Stomach (tissue), 19 donors: ENCODE measurements around the gene CPSF7. TPM values are rescaled to one million over a fixed set of nuclear protein-coding genes. Genes with fewer than 3 reads are reported as not detected.

ENCODE experiments used
- DNase-seq, 2 donors: peaks; one replicate each; pipeline versions ENCODE4 v3.0.0 to v3.0.0-alpha.2; 2013 to 2019
- H3K27ac ChIP-seq, 5 donors: fragments of 200-600 bp in 4 of 5; sonication (generic) in 4 of 5; one replicate each; pipeline ENCODE4 v1.5.1; 2013 to 2019; ENCODE audit warnings: mild to moderate bottlenecking in 1 of 5, moderate library complexity in 1 of 5
- H3K27me3 ChIP-seq, 3 donors: fragments of 200-600 bp; sonication (generic); one replicate each; pipeline ENCODE4 v1.5.1; 2017 to 2019; ENCODE audit warnings: mixed run types in 1 of 3
- H3K36me3 ChIP-seq, 4 donors: fragments of 200-600 bp; sonication (generic); 1 replicate in 3 of 4; 2 replicates in 1 of 4; pipeline ENCODE4 v1.5.1; 2016 to 2019
- H3K4me1 ChIP-seq, 4 donors: fragments of 200-600 bp; sonication (generic); one replicate each; pipeline ENCODE4 v1.5.1; 2016 to 2019
- H3K4me3 ChIP-seq, 4 donors: fragments of 200-600 bp; sonication (generic) in 3 of 4; one replicate each; pipeline ENCODE4 v1.5.1; 2016 to 2019; ENCODE audit warnings: mild to moderate bottlenecking in 1 of 4
- H3K9me3 ChIP-seq, 4 donors: fragments of 200-600 bp; sonication (generic); one replicate each; pipeline ENCODE4 v1.5.1; 2016 to 2019
- EP300 ChIP-seq: sonication (generic); formaldehyde crosslinking; IDR thresholded peaks from one replicate; pipeline ENCODE4 v1.6.1; 2017; ENCODE audit warnings: antibody characterized with exemption
- POLR2AphosphoS5 ChIP-seq, 3 donors: sonication (generic); formaldehyde crosslinking; IDR thresholded peaks; one replicate each; pipeline ENCODE4 v1.6.1; 2016; ENCODE audit warnings: antibody characterized with exemption in 3 of 3
- WGBS, 5 donors: extraction: QIAGEN DNeasy Blood & Tissue Kit in 3 of 5; methylation state at CpG; one replicate each; pipeline versions ENCODE4 v1.1.5 to v1.1.7; 2013 to 2018; 5-methylcytosine and 5-hydroxymethylcytosine counted together
- intact Hi-C: fragments of 100-400 bp; cut with DNase I; formaldehyde crosslinking; loops from one replicate; pipeline ENCODE4 v1.15.1; 2023; ENCODE audit warnings: low total_unique reads
- long read RNA-seq, 10 donors: transcript quantifications; one replicate each; lab custom pipeline, GENCODE V29; 2026
- polyA plus RNA-seq, 3 donors: library from polyadenylated mRNA; stranded (reverse); fragments of 200-250 nt; gene quantifications; one replicate each; pipeline ENCODE4 v1.2.3, GENCODE V29; 2013
- total RNA-seq, 5 donors: library from RNA; depleted of rRNA; stranded (reverse); fragments of >200 nt; gene quantifications; one replicate each; pipeline versions ENCODE4 v1.1.0 to v1.2.3, GENCODE V29; 2014 to 2016
- TF ChIP-seq, protein P1 (sequence below), 7 experiments: fragments of 450-650 bp in 4 of 7; fragments of 200-600 bp in 3 of 7; sonication (generic) in 3 of 7; IDR thresholded peaks; one replicate each; pipeline ENCODE4 v1.5.1; 2016 to 2019; ENCODE audit warnings: antibody characterized with exemption in 7 of 7, control low read depth in 2 of 7, mild to moderate bottlenecking in 1 of 7
- donor health status: healthy with polysubstance abuse.
- donor health status: Bipolar disorder and iron deficiency.
- donor health status: healthy.

Gene CPSF7, protein sequence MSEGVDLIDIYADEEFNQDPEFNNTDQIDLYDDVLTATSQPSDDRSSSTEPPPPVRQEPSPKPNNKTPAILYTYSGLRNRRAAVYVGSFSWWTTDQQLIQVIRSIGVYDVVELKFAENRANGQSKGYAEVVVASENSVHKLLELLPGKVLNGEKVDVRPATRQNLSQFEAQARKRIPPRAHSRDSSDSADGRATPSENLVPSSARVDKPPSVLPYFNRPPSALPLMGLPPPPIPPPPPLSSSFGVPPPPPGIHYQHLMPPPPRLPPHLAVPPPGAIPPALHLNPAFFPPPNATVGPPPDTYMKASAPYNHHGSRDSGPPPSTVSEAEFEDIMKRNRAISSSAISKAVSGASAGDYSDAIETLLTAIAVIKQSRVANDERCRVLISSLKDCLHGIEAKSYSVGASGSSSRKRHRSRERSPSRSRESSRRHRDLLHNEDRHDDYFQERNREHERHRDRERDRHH
- total RNA-seq (100 to 1,000 TPM in 1 of 5 donors, 10 to 100 TPM in 4; 22.3 to 249 (median 46.1) TPM), polyA plus RNA-seq (10 to 100 TPM; 21.7 to 33.0 (median 22.3) TPM)
- long read RNA-seq, donor 1, partial matches to known transcripts, result 0 of 1 reads
- long read RNA-seq, donor 1, other reads (novel, unspliced or antisense), result 0 of 1 reads
- long read RNA-seq, donor 2, partial matches to known transcripts, result 30 of 37 reads
- long read RNA-seq, donor 2, other reads (novel, unspliced or antisense), result 0 of 37 reads
- long read RNA-seq, donor 3, partial matches to known transcripts, result 5 of 11 reads
- long read RNA-seq, donor 3, other reads (novel, unspliced or antisense), result 0 of 11 reads
- long read RNA-seq, donor 4, partial matches to known transcripts, result 0 of 1 reads
- long read RNA-seq, donor 4, other reads (novel, unspliced or antisense), result 0 of 1 reads
- long read RNA-seq, donor 5, partial matches to known transcripts, result 7 of 11 reads
- long read RNA-seq, donor 5, other reads (novel, unspliced or antisense), result 0 of 11 reads
- long read RNA-seq, donor 6, transcript CPSF7-202 (10 exons, 3,650 nt), result major isoform, 12 of 84 reads
- long read RNA-seq, donor 6, partial matches to known transcripts, result 0 of 84 reads
- long read RNA-seq, donor 6, other reads (novel, unspliced or antisense), result 64 of 84 reads
- long read RNA-seq, donor 7, partial matches to known transcripts, result 9 of 16 reads
- long read RNA-seq, donor 7, other reads (novel, unspliced or antisense), result 0 of 16 reads
- long read RNA-seq, donor 8, partial matches to known transcripts, result 0 of 8 reads
- long read RNA-seq, donor 8, other reads (novel, unspliced or antisense), result 0 of 8 reads
- long read RNA-seq, donor 9, transcript CPSF7-222 (6 exons, 722 nt), result major isoform, 5 of 14 reads
- long read RNA-seq, donor 9, partial matches to known transcripts, result 7 of 14 reads
- long read RNA-seq, donor 9, other reads (novel, unspliced or antisense), result 0 of 14 reads
- long read RNA-seq, donor 10, partial matches to known transcripts, result 0 of 2 reads
- long read RNA-seq, donor 10, other reads (novel, unspliced or antisense), result 0 of 2 reads

DNA sequence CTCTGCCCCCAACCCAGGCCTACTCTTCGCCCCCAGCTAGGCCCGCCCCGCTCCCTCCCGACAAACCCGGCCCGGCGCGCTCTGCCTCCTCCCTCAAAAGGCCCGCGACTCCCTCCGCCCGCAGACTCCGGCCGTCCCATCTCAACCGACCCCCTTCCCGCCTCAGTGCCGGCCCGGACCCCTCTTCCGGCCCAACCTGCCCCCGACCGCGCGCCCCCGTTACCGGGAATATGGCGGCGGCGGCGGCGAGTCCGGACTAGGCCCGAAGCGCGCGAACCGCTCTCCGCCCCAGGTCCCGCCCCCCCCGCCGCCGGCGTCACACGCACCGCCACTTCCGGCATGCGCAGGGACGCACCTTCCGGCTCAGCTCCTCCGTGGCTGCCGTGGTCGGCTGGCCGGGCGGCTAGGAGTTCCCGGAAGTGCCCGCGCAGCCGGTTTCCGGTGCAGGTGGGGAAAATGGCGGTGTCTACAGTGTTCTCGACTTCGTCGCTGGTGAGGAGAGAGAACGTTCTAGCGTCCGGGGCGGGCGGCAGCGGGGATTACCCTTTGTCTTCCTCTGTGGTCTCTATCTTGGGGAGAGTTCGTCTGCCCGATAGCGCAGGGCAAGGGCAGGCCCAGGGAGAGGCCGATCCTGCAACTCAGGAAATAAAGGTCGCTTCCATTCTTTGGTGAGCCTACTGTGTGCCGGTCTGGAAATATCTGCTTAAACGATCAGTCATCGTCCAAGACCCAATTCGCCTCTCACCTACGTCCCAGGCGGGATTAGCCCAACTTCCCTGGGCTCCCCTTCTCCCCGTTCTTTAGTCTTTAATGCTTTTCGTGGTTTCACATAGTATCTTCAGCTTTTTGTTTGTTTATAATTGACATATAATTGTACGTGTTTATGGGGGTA is at the start of gene CPSF7, which contains the start of gene SDHAF2:
TSS of gene CPSF7 (minus strand) at position 285 of the 892 bp plus-strand sequence. CDS start 740 bp downstream, outside the sequence.
TSS of gene SDHAF2 (plus strand) at position 434 of the 892 bp plus-strand sequence. CDS start at position 457, 23 bp downstream.
- Histone ChIP-seq H3K4me3 (peak within 1 kb of the TSS; percentile 89 to 95 (median 94)), H3K27ac (peak within 1 kb of the TSS; percentile 98 to 99 (median 99)), H3K4me1 (peaks cover 30 to 87% (median 60%) of the 10 kb centered on the region in 4 donors), H3K36me3 (peaks cover 32 to 50% (median 48%) of the 10 kb centered on the region in 4 donors), H3K9me3 (no peaks in the 10 kb centered on the region), H3K27me3 (no peaks in the 10 kb centered on the region)
- intact Hi-C loops, result no loop called here
- WGBS, 5 donors, result 1% methylated on average over 21 to 82 of the region's 82 CpGs
- peak; percentile 98 to 99 for DNase-seq
- TF ChIP-seq POLR2AphosphoS5 (IDR thresholded peaks at IDR 0.05), result peak; percentile 76 to 95 (median 87)
- TF ChIP-seq, protein P1, sequence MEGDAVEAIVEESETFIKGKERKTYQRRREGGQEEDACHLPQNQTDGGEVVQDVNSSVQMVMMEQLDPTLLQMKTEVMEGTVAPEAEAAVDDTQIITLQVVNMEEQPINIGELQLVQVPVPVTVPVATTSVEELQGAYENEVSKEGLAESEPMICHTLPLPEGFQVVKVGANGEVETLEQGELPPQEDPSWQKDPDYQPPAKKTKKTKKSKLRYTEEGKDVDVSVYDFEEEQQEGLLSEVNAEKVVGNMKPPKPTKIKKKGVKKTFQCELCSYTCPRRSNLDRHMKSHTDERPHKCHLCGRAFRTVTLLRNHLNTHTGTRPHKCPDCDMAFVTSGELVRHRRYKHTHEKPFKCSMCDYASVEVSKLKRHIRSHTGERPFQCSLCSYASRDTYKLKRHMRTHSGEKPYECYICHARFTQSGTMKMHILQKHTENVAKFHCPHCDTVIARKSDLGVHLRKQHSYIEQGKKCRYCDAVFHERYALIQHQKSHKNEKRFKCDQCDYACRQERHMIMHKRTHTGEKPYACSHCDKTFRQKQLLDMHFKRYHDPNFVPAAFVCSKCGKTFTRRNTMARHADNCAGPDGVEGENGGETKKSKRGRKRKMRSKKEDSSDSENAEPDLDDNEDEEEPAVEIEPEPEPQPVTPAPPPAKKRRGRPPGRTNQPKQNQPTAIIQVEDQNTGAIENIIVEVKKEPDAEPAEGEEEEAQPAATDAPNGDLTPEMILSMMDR (IDR thresholded peaks at IDR 0.05), result no peak

DNA sequence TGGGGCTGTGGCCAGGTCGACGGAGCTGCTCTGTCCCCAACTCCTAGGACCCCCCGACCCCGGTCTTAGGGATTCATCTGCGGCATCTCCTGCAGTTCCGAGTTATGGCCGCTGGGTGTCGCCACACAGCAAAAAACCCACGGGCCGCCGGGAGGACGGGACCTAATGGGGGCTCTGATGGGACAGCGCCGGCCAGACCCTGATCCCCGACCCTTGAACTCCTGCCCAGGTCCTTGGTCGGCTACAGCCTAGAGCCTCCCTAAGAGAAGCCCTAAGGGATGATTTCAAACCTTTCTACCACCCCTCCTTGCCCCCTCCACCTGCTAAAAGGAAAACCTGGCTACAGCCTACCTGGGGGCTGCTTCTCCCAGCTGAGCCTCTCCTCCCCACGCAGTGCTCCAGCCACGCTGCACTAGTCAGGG is 48.0 kb upstream of the CPSF7 start:
- TF ChIP-seq, protein P1 (IDR thresholded peaks at IDR 0.05), result peak in 6 of 7 experiments; percentile 64 to 96 (median 88)
- TF ChIP-seq EP300, result no peak
- Histone ChIP-seq H3K27ac (peak overlapping the region in 2 of 5 donors; percentile 27 to 73), H3K36me3 (peaks cover 0 to 10% (median 3%) of the 10 kb centered on the region in 4 donors), H3K4me1 (peaks cover 9 to 35% (median 20%) of the 10 kb centered on the region in 4 donors), H3K27me3 (peaks cover 0 to 38% (median 19%) of the 10 kb centered on the region in 3 donors), H3K4me3 (no peak overlapping the region), H3K9me3 (no peaks in the 10 kb centered on the region)
- intact Hi-C loops, result loop anchor here (5.0 kb wide), 2 partner anchors 40 to 160 kb away; no protein-coding TSS in a partner anchor
- WGBS, 5 donors, result 0 to 3% (median 1%) methylated on average over 14 to 18 of the region's 18 CpGs
- peak; percentile 51 to 75 for DNase-seq

DNA sequence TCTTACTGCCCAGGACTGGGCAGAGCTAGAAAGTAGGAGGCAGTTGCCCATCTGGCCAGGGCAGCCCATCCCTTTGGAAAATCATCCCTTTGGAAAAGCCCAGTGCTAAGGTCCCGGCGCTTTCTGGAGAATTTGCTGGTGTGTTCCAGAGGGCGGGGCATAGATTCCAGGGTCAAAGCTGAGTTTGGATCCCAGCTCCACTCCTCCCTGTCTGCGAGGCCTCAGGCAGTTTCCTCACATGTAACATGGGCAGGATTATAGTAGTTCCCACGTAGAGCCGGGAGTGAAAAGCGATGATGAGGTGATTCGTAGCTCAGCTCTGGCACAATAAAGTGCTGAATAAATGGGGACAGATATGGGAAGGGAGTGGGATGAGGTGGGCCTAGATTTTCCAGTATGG is 47.4 kb upstream of the CPSF7 start:
- H3K27me3 ChIP-seq, result peaks cover 0 to 32% (median 16%) of the 10 kb centered on the region in 3 donors
- DNase-seq, result no peak
- intact Hi-C loops, result loop anchor here (5.0 kb wide), 2 partner anchors 40 to 160 kb away; no protein-coding TSS in a partner anchor
- WGBS, 5 donors, result 29 to 52% (median 45%) methylated on average over 8 of the region's 8 CpGs
- H3K4me3 ChIP-seq, result no peak overlapping the region
- peak overlapping the region in 3 of 5 donors; percentile 27 to 73 (median 32) for H3K27ac ChIP-seq
- no peaks in the 10 kb centered on the region for H3K9me3 ChIP-seq
- H3K4me1 ChIP-seq, result peaks cover 9 to 35% (median 21%) of the 10 kb centered on the region in 4 donors
- H3K36me3 ChIP-seq, result peaks cover 0 to 10% (median 3%) of the 10 kb centered on the region in 4 donors
- TF ChIP-seq POLR2AphosphoS5 (IDR thresholded peaks at IDR 0.05), result no peak
